IMR-90 (cell line): ENCODE measurements around the gene SMIM44. TPM values are rescaled to one million over a fixed set of nuclear protein-coding genes. Genes with fewer than 3 reads are reported as not detected.
"Not testable (repeated sequence)": the region's sequence is repeated elsewhere in the genome, so short reads cannot be mapped to it uniquely, and the experiment has no call there.

ENCODE experiments used
- ATAC-seq: fragments of 200-7000 bp; cut with Tn5 transposase; 2 replicates; pipeline ENCODE4 v1.9.1; 2020; ENCODE audit warnings: low read depth, mild to moderate bottlenecking, moderate library complexity
- BruUV-seq: library from RNA; stranded (reverse); fragments of 400-500 nt; replicated peaks from 2 replicates; lab custom pipeline; 2021; lab: Mats Ljungman, UMichigan
- CTCF ChIA-PET: fragments of 300-600 bp; formaldehyde crosslinking; extraction: SDS; loops from one replicate; lab custom pipeline; 2021; ENCODE audit warnings: antibody characterized with exemption; lab: Yijun Ruan, JAX
- POLR2A ChIA-PET: fragments of 300-600 bp; sonication (Branson Sonifier 250); formaldehyde crosslinking; loops from one replicate; lab custom pipeline; 2022; ENCODE audit warnings: antibody characterized with exemption; ENCODE audit not compliant: unreplicated experiment; lab: Charles Lee
- DNase-seq: peaks from one replicate; pipeline ENCODE4 v3.0.0; 2013
- H2AFZ ChIP-seq: replicated peaks from 2 replicates; pipeline ENCODE3; 2013; ENCODE audit warnings: low read length, mild to moderate bottlenecking; ENCODE audit not compliant: poor library complexity
- H2AK5ac ChIP-seq: 2 replicates; pipeline ENCODE4 v1.6.1; 2013; ENCODE audit warnings: low read depth, low read length, inconsistent platforms
- H2AK9ac ChIP-seq: replicated peaks from 2 replicates; pipeline ENCODE3; 2013; ENCODE audit warnings: mild to moderate bottlenecking, low read depth, low read length, moderate library complexity; ENCODE audit not compliant: poor library complexity
- H2BK120ac ChIP-seq: 2 replicates; pipeline ENCODE4 v1.6.1; 2013; ENCODE audit warnings: low read depth, low read length, inconsistent platforms
- H2BK15ac ChIP-seq: 3 replicates; pipeline ENCODE4 v1.6.1; 2013; ENCODE audit warnings: low read depth, low read length, inconsistent platforms
- H2BK20ac ChIP-seq: 2 replicates; pipeline ENCODE4 v1.6.1; 2013; ENCODE audit warnings: low read depth, mild to moderate bottlenecking, inconsistent platforms, low read length, moderate library complexity
- H2BK5ac ChIP-seq: 2 replicates; pipeline ENCODE4 v1.6.1; 2013; ENCODE audit warnings: mild to moderate bottlenecking, low read depth, low read length, inconsistent platforms; ENCODE audit not compliant: poor library complexity, severe bottlenecking
- H3K14ac ChIP-seq: replicated peaks from 2 replicates; pipeline ENCODE4 v1.6.1; 2013; ENCODE audit warnings: low read depth, low read length, inconsistent platforms
- H3K18ac ChIP-seq: 2 replicates; pipeline ENCODE4 v1.6.1; 2013; ENCODE audit warnings: low read depth, low read length, control low read depth
- H3K23ac ChIP-seq: 2 replicates; pipeline ENCODE4 v1.6.1; 2013; ENCODE audit warnings: low read depth, low read length, inconsistent platforms
- H3K27ac ChIP-seq: 2 replicates; pipeline ENCODE4 v1.5.1; 2013; ENCODE audit warnings: mild to moderate bottlenecking, control low read depth, low read length; ENCODE audit not compliant: insufficient read depth
- H3K27me3 ChIP-seq: 2 replicates; pipeline ENCODE4 v1.6.1; 2013; ENCODE audit warnings: low read length; ENCODE audit not compliant: control insufficient read depth, insufficient read depth
- H3K36me3 ChIP-seq: 2 replicates; pipeline ENCODE4 v1.6.1; 2013; ENCODE audit warnings: low read length, mixed read lengths; ENCODE audit not compliant: control insufficient read depth, insufficient read depth
- H3K4ac ChIP-seq: 2 replicates; pipeline ENCODE4 v1.6.1; 2013; ENCODE audit warnings: low read depth, low read length, inconsistent platforms
- H3K4me1 ChIP-seq: 2 replicates; pipeline ENCODE4 v1.6.1; 2013; ENCODE audit warnings: low read length, mixed read lengths; ENCODE audit not compliant: control insufficient read depth, insufficient read depth
- H3K4me2 ChIP-seq: 2 replicates; pipeline ENCODE4 v1.6.1; 2013; ENCODE audit warnings: low read depth, mild to moderate bottlenecking, control low read depth, low read length, moderate library complexity
- H3K4me3 ChIP-seq: 2 replicates; pipeline ENCODE4 v1.5.1; 2013; ENCODE audit warnings: low read depth, mild to moderate bottlenecking, control low read depth, low read length, moderate library complexity; ENCODE audit not compliant: insufficient read depth
- H3K56ac ChIP-seq: 2 replicates; pipeline ENCODE4 v1.6.1; 2013; ENCODE audit warnings: low read length, inconsistent platforms; ENCODE audit not compliant: insufficient read depth; ENCODE audit errors: extremely low read depth
- H3K79me1 ChIP-seq, 2 experiments: 2 replicates each; pipeline ENCODE4 v1.6.1; 2013; ENCODE audit warnings: low read length in 2 of 2, inconsistent platforms in 1 of 2, low read depth in 1 of 2
- H3K9ac ChIP-seq: 2 replicates; pipeline ENCODE4 v1.6.1; 2013; ENCODE audit warnings: low read depth, low read length, control low read depth
- H3K9me1 ChIP-seq: 2 replicates; pipeline ENCODE4 v1.6.1; 2013; ENCODE audit warnings: low read length, inconsistent platforms; ENCODE audit not compliant: insufficient read depth
- H3K9me3 ChIP-seq: 2 replicates; pipeline ENCODE4 v1.6.1; 2013; ENCODE audit warnings: low read length; ENCODE audit not compliant: control insufficient read depth, insufficient read depth
- H4K20me1 ChIP-seq: 2 replicates; pipeline ENCODE4 v1.6.1; 2013; ENCODE audit warnings: low read length, inconsistent platforms; ENCODE audit not compliant: insufficient read depth
- H4K5ac ChIP-seq: 2 replicates; pipeline ENCODE4 v1.6.1; 2013; ENCODE audit warnings: mild to moderate bottlenecking, low read depth, low read length, control low read depth
- H4K8ac ChIP-seq, 2 experiments: 2 replicates each; pipeline ENCODE4 v1.6.1; 2013; ENCODE audit warnings: low read depth in 2 of 2, low read length in 2 of 2, control low read depth in 1 of 2, inconsistent platforms in 1 of 2
- H4K91ac ChIP-seq: 2 replicates; pipeline ENCODE4 v1.6.1; 2013; ENCODE audit warnings: low read depth, low read length, inconsistent platforms; ENCODE audit not compliant: insufficient read depth
- MAFK ChIP-seq: IDR thresholded peaks from 2 replicates; pipeline ENCODE4 v1.6.1; 2012; ENCODE audit warnings: low read depth, low read length, improper control_type of control experiment
- WGBS, 2 experiments: methylation state at CpG; one replicate each; pipeline versions ENCODE4 v1.1.5 to v1.1.7; 2013; ENCODE audit warnings: missing lambda C conversion rate in 2 of 2; ENCODE audit not compliant: insufficient read length in 1 of 2; ENCODE audit errors: extremely low coverage in 2 of 2; 5-methylcytosine and 5-hydroxymethylcytosine counted together
- dilution Hi-C: fragments of 300-500 bp; cut with HindIII; formaldehyde crosslinking; loops from one replicate; pipeline ENCODE4 v1.14.3; 2018; ENCODE audit warnings: low sequenced_read_pairs; ENCODE audit not compliant: unreplicated experiment
- in situ Hi-C: fragments of 300-500 bp; cut with MboI; formaldehyde crosslinking; loops from 3 replicates; pipeline ENCODE4 v1.14.3; 2019; ENCODE audit warnings: low sequenced_read_pairs, inconsistent platforms, mixed read lengths
- intact Hi-C: fragments of 100-400 bp; cut with micrococcal nuclease; formaldehyde crosslinking; loops from 2 replicates; pipeline ENCODE4 v1.10.0; 2022
- polyA plus RNA-seq, 3 experiments: library from polyadenylated mRNA; depleted of rRNA; stranded (reverse); fragments of >200 nt; gene quantifications; 2 replicates each; pipeline ENCODE4 v1.2.3, GENCODE V29; 2012; ENCODE audit warnings: low replicate concordance in 1 of 3
- total RNA-seq: library from RNA; depleted of rRNA; stranded (reverse); fragments of >200 nt; gene quantifications from 2 replicates; pipeline ENCODE4 v1.2.3, GENCODE V29; 2012

Gene SMIM44
- total and polyA plus RNA-seq, 2 of the 4 experiments (the other 2 are of a cell fraction) = not detected

- TF ChIP-seq MAFK = no peak
These were observed 34.5 kb downstream of the SMIM44 start (continued) for GRCh38 chr19:3448616-3449334.

GRCh38 chr19:3446657-3447056 is 36.6 kb downstream of the SMIM44 start:
- BruUV-seq, H3K4me1 ChIP-seq, H3K4me2 ChIP-seq, H3K27ac ChIP-seq, CTCF ChIA-PET, POLR2A ChIA-PET, H2AFZ ChIP-seq, H4K8ac ChIP-seq, H2BK5ac ChIP-seq, H2AK9ac ChIP-seq, H3K4ac ChIP-seq, H3K23ac ChIP-seq, H3K9me3 ChIP-seq, DNase-seq, H3K9ac ChIP-seq, H2BK120ac ChIP-seq, H2AK5ac ChIP-seq, ATAC-seq, H4K91ac ChIP-seq, H3K4me3 ChIP-seq, H3K18ac ChIP-seq, dilution Hi-C loops, intact Hi-C loops, H3K27me3 ChIP-seq, H2BK15ac ChIP-seq, in situ Hi-C loops, H3K14ac ChIP-seq, H2BK20ac ChIP-seq, H4K5ac ChIP-seq, H3K9me1 ChIP-seq, H3K56ac ChIP-seq: not testable (repeated sequence)
- WGBS, 2 experiments = 100% methylated on average over 2 of the region's 4 CpGs; no CpG with 5 or more reads in 1 of the 2 experiments
- H4K20me1 ChIP-seq = peaks cover 53% of the 10 kb centered on the region
- H3K36me3 ChIP-seq = peaks cover 54% of the 10 kb centered on the region
- H3K79me1 ChIP-seq = peaks cover 18 to 69% of the 10 kb centered on the region in 2 experiments
